ENCODE data around the gene ARHGAP8. TPM values are rescaled to one million over a fixed set of nuclear protein-coding genes. Genes with fewer than 3 reads are reported as not detected.

ARHGAP8 gene
- total RNA-seq, 1 donor from 2014 or later, result 1.1 TPM

DNA sequence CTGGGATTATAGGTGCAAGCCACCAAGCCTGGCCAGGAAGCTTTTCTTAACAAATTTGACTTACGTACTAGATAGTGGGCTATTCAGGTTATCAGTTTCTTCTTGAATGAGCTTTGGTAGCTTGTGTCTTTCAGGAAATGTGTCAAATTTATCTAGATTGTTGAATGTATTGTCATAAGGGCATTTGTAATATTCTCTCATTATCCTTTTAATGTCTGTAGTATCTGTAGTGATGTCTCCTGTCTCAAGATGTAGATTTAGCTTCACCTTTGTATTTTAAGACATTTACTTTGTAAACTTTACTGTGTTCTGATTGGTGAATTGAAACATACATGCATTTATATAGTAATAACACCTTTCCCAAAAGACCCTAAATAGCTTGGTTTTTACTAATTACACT, 20.7 kb downstream of the ARHGAP8 start:
- no peak for DNase-seq

GRCh38 chr22:44775862-44776261, 23.5 kb downstream of the ARHGAP8 start:
- DNase-seq, result no peak

DNA sequence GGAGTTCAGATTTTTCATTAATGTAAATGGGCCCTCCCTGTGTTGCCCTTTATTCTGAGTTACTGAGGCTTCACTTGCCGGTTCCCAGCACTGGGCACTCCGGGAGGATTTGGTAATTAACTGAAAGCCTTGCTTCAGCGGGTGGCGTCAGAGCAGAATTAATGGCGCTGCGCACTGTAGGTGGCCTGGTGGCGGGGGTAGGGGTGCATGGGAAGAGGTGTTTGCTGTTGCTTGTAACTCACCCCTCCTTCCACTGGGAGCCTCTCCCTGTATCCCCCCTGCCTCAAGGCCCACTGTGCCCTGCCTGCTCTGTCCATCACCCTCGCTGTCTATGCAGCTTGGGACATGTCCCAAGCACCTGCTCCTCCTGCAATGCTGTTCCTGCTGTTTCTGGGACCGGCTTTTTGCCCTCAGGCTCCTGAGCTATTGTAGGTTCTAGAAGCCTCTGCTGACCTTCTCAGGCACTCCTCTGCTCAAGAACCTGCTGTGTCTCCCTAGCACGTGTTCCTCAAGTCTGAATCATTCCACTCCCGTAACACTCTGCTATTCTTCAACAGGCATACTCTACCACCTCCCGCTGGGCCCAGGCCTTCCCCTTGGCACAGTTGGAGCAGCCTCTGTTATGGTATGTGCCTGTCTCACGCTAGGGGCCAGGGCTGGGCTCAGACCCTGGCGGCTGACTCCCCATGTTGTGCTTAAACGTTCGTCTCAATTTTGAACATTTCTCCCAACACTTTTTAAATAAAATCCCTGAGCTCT, 24.4 kb downstream of the ARHGAP8 start:
- no peak for DNase-seq

DNA sequence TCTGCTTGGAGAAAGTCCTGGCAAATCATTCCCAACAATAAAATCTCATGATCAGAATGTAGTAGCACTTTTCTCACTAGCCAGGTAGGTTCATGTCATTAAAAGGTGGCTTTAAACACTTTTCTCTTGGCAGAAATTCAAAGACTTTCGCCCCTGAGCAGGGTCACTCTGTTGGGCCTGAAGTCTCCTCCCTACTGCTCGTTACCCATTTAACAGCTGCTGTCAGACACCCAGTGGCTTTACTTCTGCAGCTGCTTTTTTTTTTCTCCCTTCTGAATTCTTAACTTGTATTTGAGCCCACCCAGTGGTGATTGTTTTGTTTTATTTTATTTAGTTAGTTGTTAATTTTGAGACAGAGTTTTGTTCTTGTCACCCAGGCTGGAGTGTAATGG, 25.0 kb downstream of the ARHGAP8 start:
- no peak for DNase-seq

DNA sequence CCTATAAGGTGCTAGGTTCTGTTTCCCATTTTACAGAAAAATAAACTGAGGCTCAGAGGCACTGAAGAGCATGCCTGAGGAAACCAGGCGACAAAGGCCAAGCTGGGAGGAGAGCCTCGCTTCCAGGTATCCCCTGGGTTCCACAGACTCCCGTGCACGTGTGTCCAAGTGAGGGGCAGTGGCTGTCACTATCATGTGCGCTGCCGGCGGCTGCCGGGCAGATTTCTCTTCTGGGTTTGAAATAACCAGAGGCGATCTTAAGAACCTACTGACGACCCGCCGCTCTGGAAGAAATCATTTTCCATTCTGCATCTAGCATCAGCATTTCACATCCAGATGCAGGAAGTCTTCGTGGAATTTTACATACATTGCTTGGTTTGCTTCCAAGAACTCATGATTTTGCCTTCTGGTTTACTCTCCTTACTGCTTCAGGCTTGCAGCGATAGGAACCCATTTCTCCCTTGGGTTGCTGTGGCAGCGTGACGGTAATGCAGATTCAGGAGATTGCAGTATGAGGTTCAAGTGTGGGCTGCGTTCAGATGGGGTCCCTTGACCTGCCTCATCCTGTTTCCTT, 28.6 kb downstream of the ARHGAP8 start:
- DNase-seq, result peak; percentile 27

DNA sequence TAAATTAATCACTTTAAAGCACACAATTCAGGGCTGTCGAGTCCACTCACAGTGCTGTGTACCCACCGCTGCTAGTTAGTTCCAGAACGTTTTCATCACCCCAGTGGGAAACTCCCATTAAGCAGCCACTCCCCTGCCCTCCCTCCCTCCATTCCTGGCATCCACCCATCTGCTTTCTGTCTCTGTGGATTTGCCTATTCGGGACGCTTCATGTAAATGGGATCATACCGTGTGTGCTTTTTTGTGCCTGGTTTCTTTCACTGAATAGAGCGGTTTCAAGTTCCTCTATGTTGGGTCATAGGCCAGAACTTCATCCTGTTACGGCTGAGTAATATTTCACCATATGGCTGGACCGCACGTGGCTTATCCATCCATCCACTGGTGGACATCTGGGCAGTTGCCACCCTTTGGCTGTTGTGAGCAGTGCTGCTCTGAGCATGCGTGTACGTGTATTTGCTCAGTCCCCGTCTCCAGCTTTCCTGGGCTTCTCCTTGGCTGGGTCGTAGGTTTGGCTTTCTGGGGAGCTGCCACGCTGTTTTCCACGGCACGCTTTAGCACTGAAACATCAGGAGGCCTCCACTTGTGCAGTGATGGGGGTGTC, 30.1 kb downstream of the ARHGAP8 start:
- peak; percentile 34 for DNase-seq

DNA sequence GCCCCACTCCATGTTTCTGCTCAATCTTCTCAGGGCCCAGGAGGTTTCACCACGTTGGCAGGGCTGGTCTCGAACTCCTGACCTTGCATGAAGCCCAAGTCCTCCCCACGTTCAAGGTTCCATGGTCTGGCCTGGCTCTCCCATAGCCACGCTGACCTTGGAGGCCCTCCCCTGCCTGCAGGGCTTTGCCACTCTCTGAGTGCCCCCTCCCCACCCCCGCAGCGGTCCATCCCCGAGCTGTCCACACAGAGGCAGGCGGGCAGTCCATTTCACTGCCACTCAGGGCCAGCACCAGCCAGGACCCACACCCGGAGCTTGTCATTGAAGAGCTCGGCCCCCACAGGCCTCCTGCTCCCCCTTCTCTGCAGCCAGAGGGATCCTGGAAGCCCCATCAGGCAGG, 30.7 kb downstream of the ARHGAP8 start:
- DNase-seq, result no peak

DNA sequence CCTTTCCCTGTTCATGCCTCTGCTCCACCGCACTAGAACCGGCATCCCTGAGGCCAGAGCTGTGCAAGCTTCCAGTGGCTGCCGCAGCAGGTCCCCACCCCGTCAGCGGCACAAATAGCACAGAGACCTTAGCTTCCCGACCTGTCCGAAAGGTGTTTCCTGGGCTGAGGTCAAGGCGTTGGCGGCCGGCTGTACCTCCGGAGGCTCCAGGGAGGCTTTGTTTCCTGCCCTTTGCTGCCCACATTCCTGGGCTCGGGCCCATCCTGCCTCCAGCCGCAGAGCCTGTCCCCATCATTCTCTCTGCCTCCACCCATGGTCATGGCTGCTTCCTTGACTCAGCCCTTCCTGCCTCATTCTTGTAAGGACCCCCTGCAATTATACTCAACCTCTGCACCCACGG, 31.2 kb downstream of the ARHGAP8 start:
- DNase-seq, result no peak

DNA sequence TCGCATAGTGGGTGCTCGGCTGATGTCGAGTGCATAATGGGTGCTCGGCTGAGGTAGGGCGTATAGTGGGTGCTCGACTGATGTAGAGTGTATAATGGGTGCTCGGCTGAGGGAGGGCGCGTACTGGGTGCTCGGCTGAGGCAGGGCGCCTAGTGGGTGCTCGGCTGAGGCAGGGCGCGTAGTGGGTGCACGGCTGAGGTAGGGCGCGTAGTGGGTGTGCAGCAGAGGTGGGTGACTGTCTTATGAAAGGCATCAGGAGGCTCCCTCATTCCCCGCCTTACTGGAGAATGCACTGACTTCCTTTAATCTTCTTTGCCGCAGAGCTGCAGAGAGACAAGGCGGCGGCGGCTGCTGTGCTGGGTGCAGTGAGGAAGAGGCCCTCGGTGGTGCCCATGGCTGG, 33.8 kb downstream of the ARHGAP8 start:
- no peak for DNase-seq

DNA sequence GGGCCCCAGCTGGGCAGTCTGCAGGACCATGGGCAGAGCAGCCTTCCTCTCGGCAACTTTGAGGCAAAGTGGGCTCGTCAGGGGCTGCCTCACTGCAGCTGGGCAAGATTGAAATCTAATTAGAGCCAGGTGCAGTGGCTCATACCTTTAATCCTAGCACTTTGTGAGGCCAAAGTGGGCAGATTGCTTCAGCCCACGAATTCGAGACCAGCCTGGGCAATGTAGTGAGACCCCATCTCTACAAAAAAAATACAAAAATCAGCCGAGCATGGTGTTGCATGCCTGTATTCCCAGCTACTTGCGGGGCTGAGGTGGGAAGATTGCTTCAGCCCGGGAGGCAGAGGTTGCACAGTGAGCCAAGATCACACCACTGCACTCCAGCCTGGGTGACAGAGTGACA, 34.2 kb downstream of the ARHGAP8 start:
- no peak for DNase-seq

- no peak for DNase-seq
These were observed 35.5 kb downstream of the ARHGAP8 start for GRCh38 chr22:44787832-44788231.

DNA sequence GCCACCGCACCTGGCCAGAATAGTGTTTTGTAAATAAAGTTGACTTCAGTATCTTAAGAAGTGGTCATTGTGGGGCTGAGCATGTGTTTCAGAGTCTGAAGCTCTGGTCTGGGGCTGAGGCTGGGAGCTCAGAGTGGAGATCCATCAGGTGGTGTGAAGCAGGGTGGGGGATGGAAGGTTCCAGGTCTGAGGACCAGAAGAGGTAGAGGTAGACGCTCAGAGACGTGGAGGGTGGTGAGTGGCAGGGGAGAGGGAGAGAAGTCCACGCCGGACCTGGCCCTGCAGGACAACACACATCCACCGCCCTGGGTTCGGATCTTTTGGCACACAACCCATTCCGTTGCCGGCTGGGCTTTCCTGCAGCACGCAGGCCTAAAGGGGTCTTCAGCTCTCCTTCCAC, 40.7 kb downstream of the ARHGAP8 start:
- DNase-seq, result no peak

GRCh38 chr22:44793506-44794172, 41.3 kb downstream of the ARHGAP8 start:
- DNase-seq, result no peak

- DNase-seq, result no peak
These were observed 43.6 kb downstream of the ARHGAP8 start for GRCh38 chr22:44795701-44796630.

GRCh38 chr22:44797181-44797725, 44.9 kb downstream of the ARHGAP8 start:
- peak; percentile 67 for DNase-seq

DNA sequence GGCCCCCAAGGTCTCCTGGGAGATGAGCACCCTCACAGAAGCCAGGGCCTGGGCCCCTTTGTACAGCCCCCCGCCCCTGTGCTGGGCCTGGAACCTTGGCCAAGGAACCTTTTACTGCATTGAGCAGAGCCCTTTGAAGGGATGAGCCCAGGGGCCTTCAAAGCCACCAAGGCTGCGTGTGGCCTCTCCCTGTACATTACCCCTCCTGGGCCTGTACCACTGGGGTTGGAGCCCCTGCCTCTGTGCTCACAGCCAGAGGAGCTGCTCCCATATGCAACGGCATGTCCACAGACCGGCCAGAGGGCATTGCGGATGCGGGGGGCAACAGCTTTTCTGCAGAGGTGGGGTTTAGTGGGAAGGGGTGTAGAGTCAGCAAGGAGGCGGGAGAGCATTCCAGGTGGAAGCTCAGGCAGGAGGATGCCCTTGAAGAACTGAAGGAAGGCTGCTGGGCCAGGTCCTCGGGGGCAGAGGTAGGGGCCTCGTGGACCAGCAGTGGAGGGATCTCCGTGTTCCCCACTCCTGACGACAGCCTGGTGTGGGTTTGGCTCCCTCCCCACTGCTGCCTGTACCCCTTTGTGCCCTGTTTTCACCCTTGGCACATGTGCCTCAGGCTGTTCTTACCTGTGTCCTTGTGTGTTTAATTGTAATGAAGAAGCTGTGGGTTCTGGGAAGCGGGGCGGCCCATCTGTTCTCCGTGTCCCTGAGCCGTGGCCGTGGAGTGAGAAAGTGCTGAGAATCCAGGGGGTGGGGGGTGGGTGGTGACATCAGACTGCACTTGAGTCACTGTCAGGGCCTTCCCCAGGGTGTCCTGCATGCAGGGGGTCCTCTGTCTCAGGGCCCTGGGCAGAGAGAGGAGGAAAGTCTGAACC, 46.9 kb downstream of the ARHGAP8 start:
- DNase-seq, result no peak

DNA sequence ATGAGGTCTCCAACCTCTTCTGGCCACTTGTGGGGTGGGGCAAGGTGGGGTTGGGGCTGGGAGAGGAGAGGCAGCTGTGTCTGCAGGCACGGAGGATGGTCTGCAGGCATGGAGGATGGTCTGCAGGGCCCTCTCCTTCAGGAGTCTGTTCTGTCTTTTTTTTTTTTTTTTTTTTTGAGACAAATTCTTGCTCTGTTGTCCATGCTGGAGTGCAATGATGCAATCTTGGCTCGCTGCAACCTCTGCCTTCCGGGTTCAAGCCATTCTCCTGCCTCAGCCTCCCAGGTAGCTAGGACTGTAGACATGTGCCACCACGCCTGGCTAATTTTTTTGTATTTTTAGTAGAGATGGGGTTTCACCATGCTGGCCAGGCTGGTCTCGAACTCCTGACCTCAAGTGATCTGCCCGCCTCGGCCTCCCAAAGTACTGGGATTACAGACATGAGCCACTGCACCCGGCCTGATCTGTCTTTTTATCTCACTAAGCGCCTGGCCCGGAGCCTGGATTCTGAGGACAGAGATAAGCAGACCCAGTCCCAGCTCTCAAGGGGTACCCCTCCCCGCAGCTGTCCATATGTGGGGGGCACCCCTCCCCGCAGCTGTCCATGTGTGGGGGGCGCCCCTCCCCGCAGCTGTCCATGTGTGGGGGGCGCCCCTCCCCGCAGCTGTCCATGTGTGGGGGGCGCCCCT, 47.7 kb downstream of the ARHGAP8 start:
- DNase-seq, result peak; percentile 24

DNA sequence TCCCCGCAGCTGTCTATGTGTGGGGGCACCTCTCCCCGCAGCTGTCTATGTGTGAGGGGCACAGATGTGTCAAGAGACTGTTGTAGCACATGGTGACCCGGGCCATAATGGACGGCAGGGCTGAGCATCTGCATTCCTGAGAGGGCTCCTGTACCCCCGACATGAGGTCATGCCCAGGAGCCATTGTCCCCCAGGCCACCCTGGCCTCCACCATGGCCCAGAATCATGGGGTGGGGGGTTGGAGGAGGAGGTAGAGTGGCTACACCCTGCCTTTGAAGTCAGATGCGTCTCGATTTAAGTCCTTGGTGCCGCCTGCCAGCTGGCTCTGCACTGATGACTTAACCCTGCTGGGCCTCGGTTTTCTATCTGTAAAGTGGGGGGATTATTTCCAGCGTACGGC, 49.1 kb downstream of the ARHGAP8 start:
- DNase-seq, result no peak

DNA sequence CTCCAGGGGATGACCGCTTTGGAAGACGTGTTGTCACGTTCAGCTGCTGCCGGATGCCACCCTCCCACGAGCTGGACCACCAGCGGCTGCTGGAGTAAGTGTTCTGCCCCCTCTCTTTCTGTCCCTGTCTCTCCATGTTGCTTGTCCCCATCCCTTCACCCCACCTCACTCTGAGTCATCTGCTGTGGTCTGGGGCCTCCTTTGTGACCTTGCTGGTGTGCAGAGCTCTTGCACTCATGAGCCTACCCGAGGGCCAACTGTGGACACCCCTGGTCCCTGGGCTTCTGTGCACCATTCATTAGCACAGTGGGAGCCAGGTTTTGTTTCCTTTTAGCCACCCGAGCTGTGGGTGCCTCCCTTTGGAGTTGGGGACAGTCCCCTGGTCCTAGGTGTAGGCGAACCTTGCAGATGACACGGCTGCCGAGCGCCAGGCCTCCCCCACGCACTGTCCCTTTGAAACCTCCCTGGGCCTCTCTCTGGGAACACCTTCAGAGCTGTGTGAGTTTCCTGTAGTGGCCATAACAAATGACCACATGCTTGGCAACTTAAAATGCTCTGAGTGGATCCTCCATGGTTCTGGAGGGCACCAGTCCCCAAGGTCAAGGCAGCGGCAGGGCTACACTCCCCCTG, 49.8 kb downstream of the ARHGAP8 start:
- DNase-seq, result no peak

DNA sequence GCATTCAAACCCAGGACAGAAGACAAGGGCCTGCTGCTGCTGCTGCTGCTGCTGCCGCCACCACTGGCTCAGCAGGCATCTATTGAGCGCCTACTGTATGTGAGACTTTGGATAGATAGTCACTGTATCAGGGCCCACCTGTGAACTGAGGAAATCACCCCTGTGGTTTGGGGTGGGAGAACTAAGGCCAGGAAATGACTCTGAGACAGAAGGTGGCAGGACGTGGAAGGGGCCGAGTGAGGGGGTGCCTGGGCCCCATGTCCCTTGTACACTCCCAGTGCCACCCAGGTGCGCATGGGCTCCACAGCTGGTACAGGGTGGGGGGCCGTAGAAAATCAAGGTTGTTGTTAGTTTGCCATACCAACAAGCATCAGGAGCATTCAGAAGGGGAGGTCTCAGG, 50.6 kb downstream of the ARHGAP8 start:
- no peak for DNase-seq

All from tongue (tissue), 2 donors.